GM06990 (cell line): ENCODE data around the gene LAMTOR5.
"Not testable (repeated sequence)": the region's sequence is repeated elsewhere in the genome, so short reads cannot be mapped to it uniquely, and the experiment has no call there.

Experiments
- DNase-seq: peaks from one replicate; pipeline ENCODE4 v3.0.0-alpha.2; 2011; ENCODE audit not compliant: insufficient read length; ENCODE audit errors: extremely low read depth
- H3K27me3 ChIP-seq: replicated peaks from 2 replicates; pipeline ENCODE4 v1.6.0; 2011; ENCODE audit warnings: low read length; ENCODE audit not compliant: control insufficient read depth, insufficient read depth
- H3K36me3 ChIP-seq: 2 replicates; pipeline ENCODE4 v1.5.1; 2011; ENCODE audit warnings: low read length; ENCODE audit not compliant: control insufficient read depth, insufficient read depth
- H3K4me3 ChIP-seq: replicated peaks from 2 replicates; pipeline ENCODE4 v1.5.1; 2011; ENCODE audit warnings: low read depth, mild to moderate bottlenecking, control low read depth, low read length
- TF ChIP-seq, protein P1 (sequence below): IDR thresholded peaks from 2 replicates; pipeline ENCODE4 v1.5.1; 2011; ENCODE audit warnings: low read length, control low read depth, mild to moderate bottlenecking, inconsistent platforms; ENCODE audit not compliant: insufficient read depth, poor library complexity, severe bottlenecking

LAMTOR5 gene

DNA sequence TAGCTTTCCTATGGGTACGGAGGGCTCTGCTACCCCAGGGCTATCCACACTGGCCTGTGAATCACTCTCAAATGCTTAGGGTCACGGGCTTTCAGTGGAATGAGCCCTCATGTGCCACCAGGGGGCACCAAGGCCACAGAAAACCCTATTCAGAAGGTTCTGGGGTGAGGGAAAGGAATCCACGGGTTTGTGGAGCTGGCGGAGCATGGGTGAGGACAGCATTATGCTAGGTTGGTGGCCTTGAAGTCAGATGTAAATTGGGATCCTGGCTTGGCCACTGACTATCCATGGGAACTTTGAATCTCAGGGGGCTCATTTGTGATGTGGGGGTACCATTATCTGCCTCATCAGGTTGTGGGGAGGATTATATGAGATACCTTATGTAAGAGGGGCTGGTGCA is 5.1 kb upstream of the LAMTOR5 start:
- no peak overlapping the region for H3K4me3 ChIP-seq
- DNase-seq: peak; percentile 38
- TF ChIP-seq, protein P1, sequence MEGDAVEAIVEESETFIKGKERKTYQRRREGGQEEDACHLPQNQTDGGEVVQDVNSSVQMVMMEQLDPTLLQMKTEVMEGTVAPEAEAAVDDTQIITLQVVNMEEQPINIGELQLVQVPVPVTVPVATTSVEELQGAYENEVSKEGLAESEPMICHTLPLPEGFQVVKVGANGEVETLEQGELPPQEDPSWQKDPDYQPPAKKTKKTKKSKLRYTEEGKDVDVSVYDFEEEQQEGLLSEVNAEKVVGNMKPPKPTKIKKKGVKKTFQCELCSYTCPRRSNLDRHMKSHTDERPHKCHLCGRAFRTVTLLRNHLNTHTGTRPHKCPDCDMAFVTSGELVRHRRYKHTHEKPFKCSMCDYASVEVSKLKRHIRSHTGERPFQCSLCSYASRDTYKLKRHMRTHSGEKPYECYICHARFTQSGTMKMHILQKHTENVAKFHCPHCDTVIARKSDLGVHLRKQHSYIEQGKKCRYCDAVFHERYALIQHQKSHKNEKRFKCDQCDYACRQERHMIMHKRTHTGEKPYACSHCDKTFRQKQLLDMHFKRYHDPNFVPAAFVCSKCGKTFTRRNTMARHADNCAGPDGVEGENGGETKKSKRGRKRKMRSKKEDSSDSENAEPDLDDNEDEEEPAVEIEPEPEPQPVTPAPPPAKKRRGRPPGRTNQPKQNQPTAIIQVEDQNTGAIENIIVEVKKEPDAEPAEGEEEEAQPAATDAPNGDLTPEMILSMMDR: peak; percentile 87
- H3K36me3 ChIP-seq: no peaks in the 10 kb centered on the region
- H3K27me3 ChIP-seq: no peaks in the 10 kb centered on the region

DNA sequence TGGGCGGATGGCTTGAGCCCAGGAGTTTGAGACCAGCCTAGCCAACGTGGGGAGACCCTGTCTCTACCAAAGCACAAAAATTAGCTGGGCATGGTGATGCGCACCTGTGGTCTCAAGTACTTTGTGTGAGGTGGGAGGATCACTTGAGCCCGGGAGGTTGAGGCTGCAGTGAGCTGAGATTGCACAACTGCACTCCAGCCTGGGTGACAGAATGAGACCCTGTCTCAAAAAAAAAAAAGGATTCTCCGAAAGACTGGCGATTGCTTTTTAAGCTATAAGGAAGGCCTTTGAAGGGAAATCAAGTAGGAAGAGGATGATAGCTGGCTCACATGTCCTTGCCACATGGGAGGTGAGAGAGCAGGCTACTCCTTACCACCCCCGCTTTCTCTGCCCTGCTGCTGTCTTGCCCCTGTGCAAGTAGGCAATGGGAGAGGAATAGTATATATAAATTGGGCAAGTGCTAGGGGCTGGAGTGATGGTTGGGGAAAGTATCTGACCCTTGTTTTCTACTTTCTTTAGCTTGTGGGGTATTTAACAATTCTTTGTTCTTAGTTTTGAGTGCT is 3.8 kb upstream of the LAMTOR5 start:
- TF ChIP-seq, protein P1: no peak
- DNase-seq: no peak
- H3K27me3 ChIP-seq: no peaks in the 10 kb centered on the region
- no peak overlapping the region for H3K4me3 ChIP-seq
- H3K36me3 ChIP-seq: no peaks in the 10 kb centered on the region

DNA sequence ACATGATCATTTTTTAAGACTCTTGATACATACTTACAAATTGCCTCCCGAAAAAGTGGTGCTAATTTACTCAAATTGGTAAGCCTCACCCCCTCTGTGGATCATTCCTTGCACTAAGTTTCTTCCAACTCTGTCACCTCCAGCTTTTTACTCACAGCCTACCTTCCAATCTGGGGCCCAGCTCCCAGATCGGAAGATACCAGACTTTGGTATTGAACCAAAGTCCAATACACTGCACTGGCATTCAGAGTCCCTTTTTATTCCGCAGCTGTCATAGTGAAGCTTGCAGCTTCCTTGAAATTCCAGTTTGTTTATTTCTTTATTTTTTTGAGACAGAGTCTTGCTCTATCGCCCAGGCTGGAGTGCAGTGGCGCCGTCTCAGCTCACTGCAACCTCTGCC is 1.8 kb upstream of the LAMTOR5 start:
- peaks cover under 1% of the 10 kb centered on the region for H3K36me3 ChIP-seq
- H3K4me3 ChIP-seq: no peak overlapping the region
- DNase-seq: no peak
- TF ChIP-seq, protein P1: no peak
- no peaks in the 10 kb centered on the region for H3K27me3 ChIP-seq

DNA sequence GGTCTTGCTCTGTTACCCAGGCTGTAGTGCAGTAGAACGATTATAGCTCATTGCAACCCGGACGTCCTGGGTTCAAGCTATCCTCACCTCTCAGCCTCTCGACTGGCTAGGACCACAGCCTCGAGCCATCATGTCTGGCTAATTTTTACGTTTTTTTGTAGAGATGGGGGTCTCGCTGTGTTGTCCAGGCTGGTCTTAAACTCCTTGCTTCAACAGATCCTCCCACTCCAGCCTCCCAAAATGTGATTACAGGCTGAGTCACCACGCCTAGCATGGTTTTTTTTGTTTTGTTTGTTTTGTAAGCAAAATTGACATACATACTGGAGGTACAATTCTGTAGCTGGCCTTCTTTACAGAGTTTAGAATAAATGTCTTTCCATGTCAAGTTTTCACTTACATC is 994 bp upstream of the LAMTOR5 start:
- TF ChIP-seq, protein P1: no peak
- Histone ChIP-seq H3K27me3 (no peaks in the 10 kb centered on the region), H3K36me3 (peaks cover 2% of the 10 kb centered on the region), H3K4me3 (peak overlapping the region; percentile 99)
- DNase-seq: no peak

DNA sequence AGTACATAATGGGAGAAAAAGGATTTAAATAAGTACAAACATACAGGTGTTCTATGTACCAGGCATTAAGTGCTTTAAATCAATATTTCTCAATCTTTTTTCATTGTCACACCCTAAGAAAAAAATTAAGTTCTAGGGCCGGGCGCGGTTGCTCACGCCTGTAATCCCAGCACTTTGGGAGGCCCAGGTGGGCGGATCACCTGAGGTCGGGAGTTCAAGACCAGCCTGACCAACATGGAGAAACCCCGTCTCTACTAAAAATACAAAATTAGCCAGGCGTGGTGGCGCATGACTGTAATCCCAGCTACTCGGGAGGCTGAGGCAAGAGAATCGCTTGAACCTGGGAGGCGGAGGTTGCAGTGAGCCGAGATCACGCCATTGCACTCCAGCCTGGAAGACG is 1.1 kb downstream of the LAMTOR5 start:
- H3K36me3 ChIP-seq, DNase-seq, H3K27me3 ChIP-seq: not testable (repeated sequence)
- peak overlapping the region; percentile 99 for H3K4me3 ChIP-seq

DNA sequence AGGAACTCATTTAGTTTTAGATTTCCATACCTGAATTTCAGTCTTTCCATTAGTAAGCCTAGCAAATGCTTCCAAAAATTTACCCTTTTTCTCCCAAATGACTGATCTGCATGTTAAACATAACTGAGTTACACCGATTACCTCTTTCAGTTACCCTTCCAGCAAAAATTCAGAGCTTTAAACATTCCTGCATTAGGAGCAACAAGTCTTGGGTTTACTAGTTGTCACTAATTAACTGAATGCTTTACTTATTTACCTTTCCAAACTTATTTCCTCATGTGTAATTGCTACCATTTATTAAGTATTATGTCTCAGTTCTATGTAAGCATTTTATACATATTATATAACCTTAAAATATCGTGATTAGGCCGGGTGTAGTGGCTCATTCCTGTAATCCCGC is 3.1 kb downstream of the LAMTOR5 start:
- peaks cover 7% of the 10 kb centered on the region for H3K36me3 ChIP-seq
- TF ChIP-seq, protein P1: no peak

More for the DNA sequence above, 3.1 kb downstream of the LAMTOR5 start:
- DNase-seq: no peak
- Histone ChIP-seq H3K27me3 (no peaks in the 10 kb centered on the region), H3K4me3 (no peak overlapping the region)
